Muscle of back (tissue), 11 donors: ENCODE results near the gene TFAP2B. TPM values are rescaled to one million over a fixed set of nuclear protein-coding genes. Genes with fewer than 3 reads are reported as not detected.

Experiments
- DNase-seq, 3 donors: peaks; one replicate each; pipeline versions ENCODE4 v3.0.0 to v3.0.0-alpha.2; 2013
- polyA plus RNA-seq, 10 donors: library from polyadenylated mRNA; unstranded; fragments of 120-200 nt; gene quantifications; one replicate each; pipeline ENCODE4 v1.2.1, GENCODE V29; 2013; ENCODE audit not compliant: insufficient read length in 10 of 10

Gene TFAP2B
- polyA plus RNA-seq, 10 donors = 0.03 to 8.2 (median 0.05) TPM; not detected in 5

- DNase-seq = no peak
These were observed 4.6 kb downstream of the TFAP2B start for GRCh38 chr6:50823094-50823920.

- no peak for DNase-seq
These were observed 5.9 kb downstream of the TFAP2B start for GRCh38 chr6:50824552-50824951.

DNA sequence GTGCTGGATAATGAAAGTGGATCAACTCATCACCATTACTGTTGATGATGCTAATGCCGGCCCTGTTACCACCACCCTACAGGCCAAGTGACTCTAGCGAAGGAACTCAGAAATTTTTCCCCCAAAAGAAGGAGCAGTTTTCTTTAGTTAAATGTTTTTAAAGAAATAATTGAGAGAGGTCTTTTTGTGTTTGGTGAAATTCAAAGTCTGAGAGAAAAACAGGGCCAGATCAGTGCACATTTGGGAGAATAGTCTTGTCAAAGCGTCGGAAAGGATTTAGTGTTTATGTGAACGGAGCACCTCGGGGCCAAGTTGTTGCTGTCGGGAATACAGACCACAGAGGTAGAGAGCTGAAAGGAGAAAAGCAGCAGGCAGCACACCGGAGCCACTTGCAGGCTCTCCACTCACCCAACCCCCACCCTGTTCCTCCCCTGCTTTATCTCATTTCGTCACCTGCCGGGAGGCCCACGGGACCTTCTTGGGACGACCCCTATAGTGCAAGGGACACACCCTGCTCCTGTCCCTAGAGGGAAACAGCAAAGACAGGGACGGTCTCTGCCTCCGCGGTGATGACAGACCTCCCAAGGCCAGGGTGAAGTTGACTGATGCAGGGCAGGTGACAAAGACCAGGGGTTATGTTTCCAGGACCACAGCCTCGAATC lies 6.8 kb downstream of the TFAP2B start:
- DNase-seq = no peak

DNA sequence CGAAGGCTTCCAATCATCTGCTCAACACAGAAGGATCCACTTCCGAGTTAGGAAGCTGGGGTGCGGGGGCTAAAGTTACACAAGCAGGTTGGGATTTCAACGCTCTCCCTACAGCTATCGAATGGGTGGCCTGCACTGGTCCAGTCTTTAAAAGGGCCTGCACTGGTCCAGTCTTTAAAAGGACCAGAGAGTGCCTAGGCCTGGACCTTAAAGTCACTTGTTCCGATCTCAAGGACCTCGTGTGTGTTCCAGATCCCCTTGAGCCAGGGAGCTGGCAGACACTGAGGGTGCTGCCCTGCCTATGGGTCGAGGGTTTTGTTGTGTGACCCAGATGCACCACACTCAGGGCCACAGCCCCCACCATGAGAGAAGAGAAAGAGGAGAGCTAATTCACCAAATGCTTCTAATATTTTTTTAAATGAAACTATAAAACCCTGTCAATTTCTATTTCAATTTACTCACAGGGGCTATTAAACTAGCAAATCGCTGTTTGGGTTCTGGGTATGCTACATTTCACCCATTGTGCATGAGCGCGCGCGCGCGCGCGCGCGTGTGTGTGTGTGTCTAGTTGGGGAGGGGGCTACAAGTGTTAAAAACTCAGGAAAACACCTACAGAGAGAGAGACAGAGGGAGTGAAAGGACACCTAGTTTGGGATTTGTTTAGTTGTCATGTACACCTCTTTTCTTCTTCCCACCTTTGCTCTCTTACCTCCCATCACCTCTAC lies 7.5 kb downstream of the TFAP2B start:
- DNase-seq = no peak

GRCh38 chr6:50826803-50827202 lies 8.1 kb downstream of the TFAP2B start:
- peak in 1 of 3 donors; percentile 10 for DNase-seq

GRCh38 chr6:50829049-50829448 lies 10.4 kb downstream of the TFAP2B start:
- DNase-seq = no peak

DNA sequence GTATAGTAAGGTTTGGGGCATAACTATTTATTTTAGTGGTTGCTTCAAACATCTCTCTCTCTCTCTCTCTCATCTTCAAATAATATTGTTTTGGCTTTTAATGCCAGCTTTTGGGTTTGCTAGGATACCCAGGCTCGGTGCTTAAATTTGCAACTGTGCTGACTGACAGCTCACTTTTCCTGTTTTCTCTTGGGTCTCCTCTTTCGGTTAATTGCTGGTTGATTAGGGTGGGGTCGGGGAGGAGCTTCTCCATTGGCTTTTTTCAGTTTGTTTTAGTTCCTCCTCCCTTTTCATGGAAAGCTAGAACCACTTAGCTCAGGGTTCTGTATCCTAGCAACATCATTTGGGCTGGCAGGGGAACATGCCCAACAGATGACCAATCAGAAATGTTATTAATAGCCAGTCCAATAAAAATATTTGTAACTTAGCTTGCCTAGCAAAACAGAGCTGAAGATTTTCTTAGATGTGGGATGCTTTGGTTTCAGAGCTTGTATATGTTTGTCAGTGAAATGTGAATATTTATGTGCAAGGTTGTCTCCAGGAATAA lies 11.3 kb downstream of the TFAP2B start:
- no peak for DNase-seq

DNA sequence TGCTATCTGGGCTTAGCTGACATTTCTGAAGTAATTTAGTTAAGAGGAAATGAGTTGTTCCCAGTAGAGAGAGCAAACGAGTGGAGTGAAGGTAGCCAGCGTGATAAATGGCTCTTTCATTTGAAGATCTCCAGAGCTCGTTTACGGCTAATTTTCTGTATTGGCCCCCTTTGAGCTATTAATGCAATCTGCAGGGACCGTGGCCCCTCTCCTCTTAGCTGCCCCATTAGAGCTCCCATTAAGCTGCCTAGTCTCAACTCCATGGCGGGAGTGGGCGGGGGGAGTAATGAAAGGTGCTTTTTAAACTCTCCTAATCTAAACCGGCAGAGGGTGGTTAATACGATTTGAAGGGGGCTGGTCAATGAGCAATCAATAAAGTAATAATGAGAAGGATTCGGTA lies 12.5 kb downstream of the TFAP2B start:
- DNase-seq = no peak

DNA sequence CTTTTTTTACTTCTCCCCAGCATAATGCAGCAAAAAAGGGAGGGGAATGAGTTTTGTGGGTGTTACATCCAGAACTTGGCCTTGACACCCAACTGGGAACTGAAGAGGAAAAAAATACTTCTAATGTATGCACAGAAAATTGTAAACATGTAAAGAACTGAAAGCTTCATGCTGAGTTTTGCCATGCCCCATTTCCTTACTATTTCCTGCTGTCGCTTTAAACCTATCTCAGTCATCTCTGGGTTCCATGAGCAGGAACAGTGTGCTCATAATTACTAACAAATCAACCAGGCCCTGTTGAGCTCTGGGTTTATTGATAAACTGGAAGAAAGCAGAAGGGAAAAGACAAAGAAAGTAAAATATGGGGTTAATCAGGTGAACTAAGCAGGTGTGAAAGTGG lies 14.2 kb downstream of the TFAP2B start:
- no peak for DNase-seq

- DNase-seq = no peak
These were observed 16.3 kb downstream of the TFAP2B start for GRCh38 chr6:50834929-50835410.

DNA sequence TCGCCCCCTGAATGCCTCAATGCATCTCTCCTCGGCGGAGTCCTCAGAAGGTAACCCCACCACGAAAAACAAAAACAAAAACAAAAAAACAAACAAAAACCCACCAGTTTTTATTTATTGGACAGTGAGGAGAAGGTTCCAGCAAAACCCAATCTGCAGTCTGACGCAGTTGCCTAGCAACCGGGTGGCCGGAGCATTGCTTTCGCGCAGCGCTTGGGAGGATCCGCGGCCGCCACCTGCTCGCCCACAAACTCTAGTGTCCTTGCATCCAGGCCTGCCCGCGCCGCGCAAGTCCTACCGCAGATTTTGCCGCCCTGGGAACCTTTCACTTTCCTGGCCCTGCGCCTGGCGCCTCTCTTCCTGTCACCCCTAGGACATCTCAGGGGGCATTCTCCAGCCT lies 17.6 kb downstream of the TFAP2B start:
- DNase-seq = no peak

- DNase-seq = no peak
These were observed 19.1 kb downstream of the TFAP2B start for GRCh38 chr6:50837589-50838445.

GRCh38 chr6:50840112-50840810 lies 21.6 kb downstream of the TFAP2B start:
- peak in 1 of 3 donors; percentile 14 for DNase-seq

GRCh38 chr6:50840811-50841192 lies 22.1 kb downstream of the TFAP2B start:
- no peak for DNase-seq

- DNase-seq = peak in 1 of 3 donors; percentile 9
These were observed 23.8 kb downstream of the TFAP2B start for GRCh38 chr6:50842446-50842845.

DNA sequence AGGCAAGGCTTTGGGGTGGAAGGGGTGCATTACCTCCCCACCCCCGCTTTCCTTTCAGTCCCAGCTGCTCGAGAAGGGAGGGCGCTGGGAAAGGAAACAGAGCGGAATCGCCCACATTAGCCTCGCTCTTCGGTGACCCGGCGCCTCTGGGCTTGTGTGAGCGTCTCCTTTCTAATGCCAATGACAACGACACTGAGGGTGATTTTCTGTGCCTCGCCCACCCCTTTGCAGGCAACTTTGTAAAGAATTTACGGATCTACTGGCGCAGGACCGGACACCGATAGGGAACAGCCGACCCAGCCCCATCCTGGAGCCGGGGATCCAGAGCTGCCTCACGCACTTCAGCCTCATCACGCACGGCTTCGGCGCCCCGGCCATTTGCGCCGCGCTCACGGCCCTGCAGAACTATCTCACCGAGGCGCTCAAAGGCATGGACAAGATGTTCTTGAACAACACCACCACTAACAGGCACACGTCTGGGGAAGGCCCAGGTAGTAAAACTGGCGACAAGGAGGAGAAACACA lies 24.3 kb downstream of the TFAP2B start:
- DNase-seq = peak in 1 of 3 donors; percentile 22

DNA sequence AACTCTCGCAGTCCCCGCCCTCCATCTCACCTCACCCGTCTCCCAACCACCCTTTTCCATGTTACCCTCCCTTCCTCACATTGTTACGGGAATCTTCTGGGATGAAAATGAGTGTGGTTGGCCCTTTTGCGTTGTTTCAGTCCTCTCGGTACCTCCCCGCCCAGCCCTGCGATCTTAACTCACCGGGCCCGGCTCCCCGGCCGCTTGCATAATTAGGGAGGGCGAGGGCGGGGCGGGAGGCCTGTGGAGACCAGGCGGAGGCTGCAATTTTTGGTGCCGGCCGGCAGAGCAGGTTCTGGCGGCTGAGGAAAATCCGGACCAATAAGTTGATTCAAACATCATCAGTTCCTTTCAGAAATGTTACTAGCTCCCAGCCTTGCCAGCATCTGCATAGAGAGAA lies 25.2 kb downstream of the TFAP2B start:
- DNase-seq = peak in 1 of 3 donors; percentile 12

DNA sequence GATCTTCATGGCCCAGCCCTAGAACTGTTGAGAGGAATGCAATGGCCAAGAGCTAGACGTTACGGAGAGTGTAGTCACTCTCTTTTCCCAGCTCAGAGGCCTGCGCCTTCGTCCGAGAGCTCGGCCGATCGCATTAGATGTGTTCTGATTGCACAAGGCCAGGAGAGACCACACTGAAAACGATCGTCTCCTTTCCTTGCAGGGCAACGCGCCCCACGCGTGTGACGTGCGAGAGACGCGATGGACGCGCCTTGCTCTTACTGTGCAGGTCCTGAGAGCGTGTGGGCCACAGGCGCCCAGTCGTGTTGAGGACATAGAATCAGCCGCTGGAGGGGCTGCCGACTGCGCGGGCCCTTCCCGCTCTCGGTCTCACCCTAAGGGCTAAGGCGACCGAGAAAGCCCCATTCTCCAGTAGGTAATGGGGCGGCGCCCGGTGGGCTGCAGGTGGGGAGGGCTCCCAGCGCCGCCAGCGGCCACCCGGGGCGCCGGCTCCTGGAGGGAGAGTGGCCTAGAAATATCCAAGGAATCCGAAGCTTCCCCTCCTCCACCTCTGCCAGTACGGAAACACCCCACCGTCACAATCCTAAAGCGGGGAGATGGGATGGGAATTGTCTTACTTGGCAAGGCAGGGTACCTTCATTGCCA lies 26.9 kb downstream of the TFAP2B start:
- peak in 1 of 3 donors; percentile 29 for DNase-seq

GRCh38 chr6:50846144-50846851 lies 27.6 kb downstream of the TFAP2B start:
- DNase-seq = peak in 1 of 3 donors; percentile 16
